H1 (cell line): ENCODE data around the gene RPTOR. TPM values are rescaled to one million over a fixed set of nuclear protein-coding genes. Genes with fewer than 3 reads are reported as not detected.

ENCODE experiments used
- GABPA ChIP-seq: IDR thresholded peaks from 2 replicates; pipeline ENCODE4 v1.6.1; 2011; ENCODE audit warnings: mild to moderate bottlenecking, low read length, moderate library complexity, borderline replicate concordance; ENCODE audit not compliant: insufficient read depth
- polyA plus RNA-seq, 7 experiments: library from polyadenylated mRNA; depleted of rRNA in 3 of 7; stranded (reverse) in 5 of 7; unstranded in 2 of 7; fragments of >200 nt in 5 of 7; fragments of 200-250 nt in 2 of 7; gene quantifications; 1 replicate in 5 of 7; 2 replicates in 1 of 7; 4 replicates in 1 of 7; pipeline versions ENCODE4 v1.2.1 to v1.2.3, GENCODE V29; 2011 to 2013; ENCODE audit warnings: missing spikeins in 2 of 7, mixed read lengths in 2 of 7
- total RNA-seq: library from RNA; stranded (reverse); fragmentation: NEBNext Ultra II Directional; extraction: Animal tissue kit (Norgen Biotek cat#: 25700); gene quantifications from 2 replicates; pipeline ENCODE4 v1.2.1, GENCODE V29; 2021

RPTOR gene
- total and polyA plus RNA-seq, 2 of the 8 experiments (the other 6 are each of a cell fraction or from before 2014, with no cell fraction given), result 6.9 to 28.7 TPM

DNA sequence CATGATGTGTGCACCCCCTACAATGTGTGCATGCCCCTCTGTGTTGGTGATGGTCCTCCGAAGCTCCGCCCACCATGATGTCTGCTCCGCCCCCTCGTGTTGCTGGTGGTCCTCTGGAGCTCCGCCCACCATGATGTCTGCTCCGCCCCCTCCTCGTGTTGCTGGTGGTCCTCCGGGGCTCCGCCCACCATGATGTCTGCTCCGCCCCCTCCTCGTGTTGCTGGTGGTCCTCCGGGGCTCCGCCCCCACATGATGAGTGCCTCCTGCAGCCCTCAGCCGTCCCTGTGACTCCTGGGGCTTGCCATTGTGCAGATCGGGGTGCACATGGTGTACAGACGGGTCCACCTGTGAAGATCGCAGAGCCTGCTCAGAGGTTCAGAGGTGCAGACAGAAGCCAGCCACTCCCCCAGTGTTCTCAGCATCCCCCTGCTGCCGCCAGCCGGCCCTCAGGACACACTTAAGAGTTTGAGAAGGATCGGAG, 317.9 kb downstream of the RPTOR start (continued):
- TF ChIP-seq GABPA, result no peak
- TF ChIP-seq, all 59 proteins: peak for 0
